ENCODE results near the gene VEGFA.

Gene VEGFA

DNA sequence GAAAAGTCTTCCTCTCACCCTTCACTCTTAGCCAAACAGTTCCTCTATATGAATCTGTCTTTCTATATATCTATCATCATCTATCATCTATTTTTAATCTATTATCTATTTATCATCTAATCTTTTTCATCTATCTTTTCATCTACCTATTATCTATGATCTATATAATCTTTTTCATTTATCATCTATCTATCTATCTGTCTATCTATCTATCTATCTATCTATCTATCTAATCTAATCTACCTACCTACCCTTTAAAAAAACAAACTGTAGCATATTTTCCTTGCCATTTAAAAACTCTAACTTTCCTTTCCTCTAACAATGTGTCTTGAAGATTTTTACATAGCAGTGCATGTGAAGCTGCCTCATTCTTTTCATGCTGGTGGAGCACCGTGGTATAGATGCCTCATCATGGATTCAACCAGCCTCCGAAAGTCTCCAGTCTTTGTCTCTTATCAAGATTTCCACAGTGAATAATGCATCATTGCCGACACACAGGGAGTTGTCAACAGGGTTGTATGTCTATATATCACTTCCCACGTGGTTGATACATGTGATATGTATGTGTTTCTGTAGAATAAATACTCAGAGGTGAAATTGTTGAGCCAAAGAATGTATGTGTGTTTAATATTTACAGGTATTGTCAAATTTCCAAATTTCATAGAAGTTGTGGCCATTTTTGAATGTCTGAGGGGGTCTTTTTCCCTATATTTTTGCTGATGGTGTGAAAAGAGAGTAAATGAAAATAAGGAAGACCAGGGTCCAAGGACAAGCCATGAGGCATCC lies 51.3 kb downstream of the VEGFA start:
- no peak for DNase-seq (ENCODE audit: low spot score)

DNA sequence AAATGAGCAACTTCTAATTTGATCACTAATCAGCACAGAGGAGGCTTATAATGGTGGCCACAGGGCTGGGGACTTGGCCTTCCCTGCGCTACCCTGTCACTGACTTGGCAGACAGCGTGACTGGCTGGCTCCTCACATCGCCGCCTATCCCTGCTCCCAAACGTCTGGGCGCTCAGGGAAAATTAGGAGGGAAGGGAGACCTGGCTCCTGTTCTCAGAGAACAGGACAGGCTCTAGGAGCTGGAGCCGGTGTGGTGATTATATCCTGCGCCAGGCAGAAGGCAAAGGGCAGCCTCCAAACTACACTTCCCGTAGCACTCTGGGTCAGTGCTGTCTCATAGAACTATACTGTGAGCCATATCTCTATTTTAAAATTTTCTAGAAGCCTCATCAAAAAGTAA lies 53.4 kb downstream of the VEGFA start:
- DNase-seq (ENCODE audit: low spot score), result no peak

DNA sequence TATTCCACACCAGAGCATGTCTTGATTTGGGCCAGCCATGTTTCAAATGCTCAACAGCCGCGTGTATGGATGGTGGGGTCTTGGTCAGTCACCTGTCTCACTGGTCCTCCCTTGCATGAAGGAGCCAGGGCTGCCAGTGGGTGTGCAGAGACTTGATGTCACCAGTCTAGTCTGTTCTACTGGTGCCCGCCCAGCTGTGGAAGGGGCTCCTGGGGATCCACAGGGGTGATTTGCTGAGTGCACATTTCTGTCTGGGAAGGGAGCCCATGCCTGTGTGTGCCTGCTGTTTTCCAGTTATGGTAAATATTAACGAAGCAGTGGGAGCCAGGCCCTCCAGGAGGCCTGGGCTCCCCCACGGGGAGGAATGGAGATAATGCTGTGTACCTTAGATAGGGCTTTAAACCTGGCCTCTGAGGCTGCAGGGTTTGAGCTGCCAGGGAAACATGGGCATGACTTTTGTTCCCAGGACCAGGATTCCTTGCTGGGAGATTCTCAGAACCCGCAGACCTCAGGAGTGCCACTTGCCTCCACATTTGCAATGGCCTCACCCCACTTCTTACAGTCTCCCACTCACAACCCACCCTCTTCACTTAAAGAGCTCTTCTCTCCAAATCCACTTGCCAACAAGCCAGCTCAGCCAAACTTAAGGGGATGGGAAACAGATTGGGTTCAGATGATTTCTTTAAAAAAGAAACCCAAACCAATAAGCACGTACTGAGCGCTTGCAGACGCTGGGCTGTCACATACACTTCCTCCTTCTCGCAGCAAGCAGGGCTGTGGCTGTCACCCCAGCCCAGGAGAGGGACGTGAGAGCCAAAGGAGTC lies 54.1 kb downstream of the VEGFA start:
- no peak for DNase-seq (ENCODE audit: low spot score)

DNA sequence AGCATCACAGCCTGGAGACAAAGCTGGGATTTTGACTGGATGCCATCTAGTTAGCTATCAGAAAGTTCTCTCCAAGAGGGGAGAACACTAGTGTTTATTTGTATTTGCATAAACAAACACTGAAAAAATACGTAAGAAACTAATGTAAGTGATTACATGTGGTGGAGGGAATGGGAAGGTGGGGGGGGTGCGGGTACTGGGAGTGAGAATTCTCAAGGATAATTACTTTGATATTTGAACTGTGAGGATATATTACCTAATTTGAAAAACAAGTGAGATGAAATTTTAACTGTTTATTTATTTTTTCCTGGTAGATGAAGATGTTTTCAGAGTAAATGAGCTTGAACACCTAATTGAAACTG lies 54.7 kb downstream of the VEGFA start:
- no peak for DNase-seq (ENCODE audit: low spot score)

DNA sequence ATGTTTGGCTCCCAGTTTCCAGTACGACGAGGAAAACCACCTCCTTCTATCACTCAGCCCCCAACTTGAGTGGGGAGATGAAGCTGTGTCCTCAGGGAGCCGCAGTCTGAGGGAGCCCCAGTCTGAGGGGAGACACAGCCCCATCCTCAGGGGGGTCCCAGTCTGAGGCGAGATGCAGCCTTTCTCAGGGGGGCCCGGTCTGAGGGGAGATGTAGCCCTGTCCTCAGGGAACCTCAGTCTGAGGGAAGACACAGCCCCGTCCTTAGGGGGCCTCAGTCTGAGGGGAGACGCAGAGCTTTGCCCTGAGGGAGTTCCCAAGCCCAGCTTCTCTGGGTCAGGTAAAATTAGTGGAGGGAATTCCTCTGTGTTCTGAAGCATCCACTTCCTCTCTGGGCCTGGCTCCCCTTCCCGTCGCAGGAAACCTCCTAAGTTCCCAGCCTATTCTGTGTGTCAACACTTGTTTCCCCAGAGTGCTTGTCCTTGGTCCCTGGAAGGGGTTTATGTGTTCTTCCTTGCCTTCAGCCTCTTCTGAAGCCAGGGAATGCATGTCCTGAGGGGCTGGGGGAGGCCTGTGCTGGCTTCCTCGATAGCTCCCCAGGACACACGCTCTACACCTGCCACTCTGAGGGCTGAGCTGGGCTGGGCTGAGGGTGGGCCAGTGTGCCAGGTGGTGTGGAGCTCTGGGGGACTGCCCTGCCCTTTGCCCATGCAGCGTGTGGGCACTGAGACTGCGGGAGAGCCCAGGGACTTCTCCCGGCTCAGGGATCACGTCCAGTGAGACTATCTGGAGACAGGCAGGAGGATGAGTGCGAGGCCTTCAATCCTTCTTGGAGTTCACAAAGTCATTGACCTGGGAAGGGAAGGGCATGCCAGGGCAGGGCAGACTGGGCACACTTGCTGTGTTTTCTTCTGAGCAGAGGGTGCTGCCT lies 55.4 kb downstream of the VEGFA start:
- DNase-seq (ENCODE audit: low spot score), result no peak

DNA sequence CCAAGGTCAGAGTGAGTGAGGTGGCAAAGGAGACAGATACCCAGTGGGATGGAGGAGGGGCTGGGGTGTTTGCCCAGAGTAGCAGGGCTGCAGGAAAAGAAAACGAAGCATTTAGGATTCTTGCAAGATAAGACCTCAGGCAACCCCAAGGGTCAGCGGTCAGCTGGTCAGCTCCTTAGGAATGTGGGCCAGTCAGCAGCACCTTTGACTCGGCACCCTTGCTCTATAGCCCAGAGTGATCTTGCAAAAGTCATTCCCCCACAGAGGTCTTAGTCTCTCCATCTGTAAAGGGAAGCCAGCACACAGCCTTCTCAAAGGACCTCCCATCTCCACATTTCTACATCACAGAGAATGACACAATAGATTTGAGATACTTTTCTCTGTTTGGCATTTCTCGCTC lies 56.7 kb downstream of the VEGFA start:
- no peak for DNase-seq (ENCODE audit: low spot score)

DNA sequence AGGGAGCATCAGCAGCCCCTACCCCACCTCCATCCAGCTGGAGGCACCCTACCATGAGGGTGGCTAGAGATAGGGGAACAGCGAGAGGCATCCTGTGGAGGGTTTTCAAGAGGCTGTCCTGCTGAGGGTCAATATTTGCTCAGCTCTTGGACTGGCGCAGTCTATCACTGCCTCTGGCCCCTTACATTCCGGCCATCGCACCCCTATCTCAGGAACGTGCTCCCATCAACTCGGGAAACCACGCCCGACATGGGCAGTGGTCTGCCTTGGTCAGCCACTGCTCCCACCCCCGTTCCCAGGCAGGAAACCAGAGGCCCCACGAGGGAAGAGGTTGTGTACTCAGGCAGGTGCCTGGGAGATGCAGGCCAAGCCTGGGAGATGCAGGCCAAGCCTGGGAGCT lies 57.9 kb downstream of the VEGFA start:
- DNase-seq (ENCODE audit: low spot score), result no peak

DNA sequence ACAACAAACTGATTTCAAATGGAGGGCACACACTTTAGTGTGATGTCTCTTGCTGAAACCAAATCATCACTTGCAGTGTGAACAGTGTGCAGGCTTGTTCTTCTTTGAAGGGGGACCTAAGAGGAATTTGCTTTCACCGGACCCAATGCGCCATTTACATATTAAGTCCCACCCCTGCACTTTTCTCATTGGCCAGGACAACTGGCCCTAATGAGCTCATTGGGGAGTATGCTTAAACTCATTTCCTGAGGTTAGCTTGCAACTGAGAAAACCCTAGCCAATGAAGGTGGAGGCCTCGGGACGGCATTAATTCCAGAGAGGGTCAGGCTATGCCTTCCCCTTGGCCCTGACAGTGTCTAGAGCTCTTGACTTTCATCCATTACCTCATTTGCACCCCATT lies 58.7 kb downstream of the VEGFA start:
- peak; percentile 74 for DNase-seq (ENCODE audit: low spot score)

DNA sequence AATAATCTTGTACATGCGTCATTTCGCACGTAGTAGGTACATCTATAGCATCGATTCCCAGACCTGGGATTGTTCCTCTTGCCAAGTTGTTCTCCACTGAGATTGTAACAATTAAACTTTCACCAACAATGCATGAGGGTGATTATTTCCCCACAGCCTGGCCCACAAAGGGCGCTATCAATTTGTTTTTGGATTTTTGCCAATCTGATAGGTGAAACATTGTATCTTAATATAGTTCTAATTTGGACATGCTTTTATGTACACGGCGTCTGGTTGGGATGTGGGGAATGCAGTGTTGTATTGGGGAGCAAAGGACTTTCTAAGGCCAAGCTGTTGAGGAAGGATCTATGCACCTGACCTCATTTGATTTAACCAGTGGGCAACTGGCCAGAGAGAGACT lies 59.5 kb downstream of the VEGFA start:
- DNase-seq (ENCODE audit: low spot score), result no peak

DNA sequence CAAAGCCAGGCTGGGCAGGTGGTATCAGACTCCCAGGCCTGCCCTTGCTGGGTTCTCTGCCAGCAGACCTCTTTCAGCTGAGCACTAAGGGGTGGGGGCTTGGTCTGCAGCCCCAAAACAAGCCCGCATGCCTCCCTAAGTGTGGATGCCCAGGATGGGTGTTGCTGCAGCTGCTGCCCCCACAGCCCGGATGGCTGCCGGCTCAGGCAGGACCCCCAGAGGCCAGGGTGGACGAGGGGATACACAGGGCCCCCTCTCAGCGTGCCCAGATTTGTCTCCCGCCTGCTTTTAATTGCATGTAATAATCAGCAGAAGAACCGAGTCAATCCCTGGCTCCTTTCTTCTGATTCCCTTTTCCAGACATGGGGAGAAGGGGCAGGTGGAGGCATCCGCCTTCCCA lies 60.8 kb downstream of the VEGFA start:
- DNase-seq (ENCODE audit: low spot score), result no peak

DNA sequence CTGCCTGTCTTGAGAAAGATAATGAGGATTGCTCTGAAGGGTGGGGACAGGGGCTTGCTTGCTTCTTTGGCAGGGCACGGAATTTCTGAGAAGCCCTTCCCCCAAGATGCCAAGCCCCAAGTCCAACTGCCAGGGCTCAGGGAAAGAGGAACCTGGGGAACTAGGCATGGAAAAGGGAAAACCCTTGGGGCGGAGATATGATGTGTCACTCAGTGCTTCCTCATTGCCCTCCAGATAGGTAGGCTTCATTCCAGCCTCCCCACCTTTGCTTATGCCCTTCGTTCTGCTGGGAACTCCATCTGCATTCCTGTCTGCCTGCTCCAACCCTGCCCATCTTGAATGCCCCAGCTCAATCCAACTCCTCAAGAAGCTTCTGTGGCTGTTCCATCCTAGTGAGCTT lies 61.2 kb downstream of the VEGFA start:
- DNase-seq (ENCODE audit: low spot score), result no peak

DNA sequence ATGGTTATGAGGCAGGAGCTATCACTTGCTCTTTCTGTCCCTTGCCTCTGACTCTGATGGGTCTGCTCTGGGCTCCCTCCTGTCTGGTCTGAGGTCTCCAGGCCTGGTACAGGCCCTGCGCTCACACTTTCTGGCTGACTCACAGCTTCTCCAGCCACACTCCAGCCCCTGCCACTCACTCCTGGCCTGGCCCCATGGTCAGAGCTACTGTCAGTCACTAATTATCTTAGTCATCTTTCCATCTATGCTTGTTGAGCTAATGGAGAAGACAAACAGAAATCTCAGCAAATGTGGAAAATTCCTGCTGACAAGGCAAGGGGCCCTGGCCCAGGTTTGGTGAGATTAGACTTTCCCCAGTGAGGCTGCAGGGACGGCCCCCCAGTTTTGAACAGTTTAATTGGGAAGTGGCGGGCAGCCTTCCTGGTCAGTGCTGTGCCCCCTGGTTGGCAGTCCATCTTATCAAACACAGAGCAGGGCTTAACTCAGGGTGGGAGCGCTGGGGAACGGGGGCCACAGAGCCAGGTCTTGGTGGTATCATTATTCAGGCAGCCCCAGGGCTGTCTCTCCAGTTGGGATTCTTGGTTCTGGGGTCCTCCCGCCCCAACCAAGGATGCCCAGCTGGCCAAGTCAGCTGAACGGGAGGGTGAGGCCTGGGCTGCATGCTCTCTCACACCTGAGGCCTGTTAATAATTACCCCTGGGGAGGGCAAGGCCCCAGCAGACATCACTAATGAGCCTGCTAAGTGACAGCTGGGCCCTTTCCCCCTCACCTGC lies 63.4 kb downstream of the VEGFA start:
- DNase-seq (ENCODE audit: low spot score), result no peak

DNA sequence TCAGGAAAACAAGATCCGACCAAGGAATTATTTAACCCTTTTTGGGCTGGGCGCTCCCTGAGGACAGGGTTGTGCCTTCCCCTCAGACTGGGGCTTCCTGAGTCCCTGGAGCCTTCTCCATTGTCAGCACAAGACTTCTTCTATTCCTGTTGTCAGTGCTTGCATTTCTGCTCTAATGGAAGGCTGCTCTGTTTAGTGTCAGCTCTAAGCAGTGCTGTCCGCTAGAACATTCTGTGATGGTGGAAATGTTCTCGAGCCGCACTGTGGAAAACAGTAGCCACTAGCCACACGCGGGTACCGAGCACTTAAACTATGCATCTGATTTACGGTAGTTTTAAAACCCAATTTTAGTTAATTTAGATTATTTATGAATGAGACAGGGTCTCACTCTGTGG lies 64.0 kb downstream of the VEGFA start:
- DNase-seq (ENCODE audit: low spot score), result no peak

DNA sequence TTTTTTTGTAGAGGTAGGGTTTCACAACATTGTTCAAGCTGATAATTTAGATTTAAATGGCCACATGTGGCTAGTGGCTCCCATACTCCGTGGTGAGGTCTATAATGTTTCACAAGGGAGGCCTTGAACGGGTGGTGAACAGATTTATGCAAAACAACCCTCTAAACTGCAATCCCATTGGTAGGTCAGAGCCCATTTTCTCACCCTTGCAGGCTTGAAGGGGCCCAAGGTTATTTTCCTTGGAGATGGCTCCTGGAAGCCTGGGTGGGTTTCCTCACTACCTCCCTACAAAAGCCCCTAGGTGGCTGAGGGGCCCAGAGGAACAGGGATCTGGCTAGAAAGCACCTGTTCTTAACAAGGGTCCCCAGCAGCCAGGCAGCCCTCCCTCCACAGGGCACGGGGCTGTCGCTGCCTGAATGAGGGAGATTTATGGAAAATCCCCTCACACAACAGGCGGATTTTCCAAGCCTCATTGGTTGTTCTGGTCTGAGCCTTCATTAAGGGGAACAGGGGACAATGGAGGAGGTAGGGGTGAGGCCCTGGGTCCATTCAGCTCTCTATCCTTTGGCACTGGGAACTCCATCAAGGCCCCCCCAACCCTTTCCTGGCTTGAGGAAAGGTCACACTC lies 64.6 kb downstream of the VEGFA start:
- DNase-seq (ENCODE audit: low spot score), result no peak

DNA sequence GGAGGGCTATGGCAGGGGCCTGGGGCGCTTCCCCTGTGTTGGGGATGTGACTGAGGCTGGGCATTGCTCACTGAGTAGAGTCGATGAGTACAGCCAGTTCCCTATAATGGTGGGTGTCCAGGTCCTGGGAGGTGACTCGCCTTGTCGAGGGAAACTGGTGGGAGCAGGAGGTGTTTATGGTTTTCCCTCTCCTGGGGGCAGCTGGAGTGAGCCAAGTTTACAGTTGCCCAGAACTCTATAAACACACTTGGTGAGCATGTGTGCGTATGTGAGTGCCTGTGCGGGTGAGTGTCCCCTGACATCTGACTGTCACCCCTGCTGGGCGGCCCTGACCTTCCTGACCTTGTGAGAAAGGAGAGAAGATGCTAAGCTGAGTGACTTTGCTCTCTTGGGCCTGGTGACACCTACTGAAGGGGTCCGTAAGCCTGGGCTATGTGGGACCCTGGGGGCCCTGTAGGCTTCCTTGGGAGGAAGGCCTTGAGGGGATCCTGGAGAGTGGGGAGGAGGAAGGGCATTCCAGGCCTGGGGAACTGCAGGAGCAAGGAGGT lies 65.9 kb downstream of the VEGFA start:
- DNase-seq (ENCODE audit: low spot score), result no peak

Measured in iPS-NIHi11 (cell line).